Measurements from ENCODE around the gene CFAP77. TPM values are rescaled to one million over a fixed set of nuclear protein-coding genes. Genes with fewer than 3 reads are reported as not detected.

The CFAP77 gene
- total RNA-seq, 6 donors from 2014 or later: 0.78 to 16.7 (median 2.7) TPM; not detected in 1

DNA sequence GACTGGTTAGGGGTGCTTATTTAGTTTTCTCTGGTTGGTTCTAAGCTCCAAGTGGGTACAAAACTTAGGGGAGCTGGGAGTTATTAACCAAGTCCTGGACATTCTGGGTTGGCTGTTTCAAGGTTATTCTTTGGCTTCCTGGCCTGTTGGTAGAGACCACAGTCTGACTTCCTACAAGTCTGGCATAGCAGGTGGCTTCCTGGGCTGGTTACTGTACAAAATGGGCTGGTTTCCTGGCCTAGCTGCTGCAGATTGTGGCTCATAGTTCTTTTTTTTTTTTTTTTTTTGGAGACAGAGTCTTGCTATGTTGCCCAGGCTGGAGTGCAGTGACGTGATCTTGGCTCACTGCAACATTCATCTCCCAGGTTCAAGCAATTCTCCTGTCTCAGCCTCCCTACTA lies 126.1 kb downstream of the CFAP77 start:
- Histone ChIP-seq H3K27me3 (peaks cover 0 to 3% (median 0%) of the 10 kb centered on the region in 4 donors), H3K9me3 (peaks cover 0 to 9% (median 3%) of the 10 kb centered on the region in 4 donors), H3K27ac (no peak overlapping the region), H3K4me3 (no peak overlapping the region), H3K4me1 (no peaks in the 10 kb centered on the region), H3K36me3 (no peaks in the 10 kb centered on the region)
- no peak for ATAC-seq (ENCODE audit: low FRiP score in 2 of 2)
- 93 to 100% methylated on average over 1 of the region's 1 CpG for WGBS, 2 donors
- no peak for DNase-seq
- TF ChIP-seq POLR2AphosphoS5 (IDR thresholded peaks at IDR 0.05) (no peak), EP300 (IDR thresholded peaks at IDR 0.05) (no peak), CTCF (IDR thresholded peaks at IDR 0.05) (no peak), POLR2A (IDR thresholded peaks at IDR 0.05) (no peak)

- Histone ChIP-seq H3K27me3 (no peaks in the 10 kb centered on the region), H3K4me3 (no peak overlapping the region), H3K9me3 (peaks cover 0 to 9% (median 3%) of the 10 kb centered on the region in 4 donors), H3K27ac (no peak overlapping the region), H3K36me3 (no peaks in the 10 kb centered on the region), H3K4me1 (no peaks in the 10 kb centered on the region)
- TF ChIP-seq CTCF (IDR thresholded peaks at IDR 0.05): no peak
- no peak for TF ChIP-seq EP300 (IDR thresholded peaks at IDR 0.05)
- TF ChIP-seq POLR2A (IDR thresholded peaks at IDR 0.05): no peak
- no peak for TF ChIP-seq POLR2AphosphoS5 (IDR thresholded peaks at IDR 0.05)
- WGBS, 2 donors: 84 to 91% methylated on average over 12 of the region's 12 CpGs
- peak in 1 of 2 donors; percentile 17 for ATAC-seq (ENCODE audit: low FRiP score in 2 of 2)
- DNase-seq: no peak
These were observed 127.3 kb downstream of the CFAP77 start for GRCh38 chr9:132537352-132537751.

DNA sequence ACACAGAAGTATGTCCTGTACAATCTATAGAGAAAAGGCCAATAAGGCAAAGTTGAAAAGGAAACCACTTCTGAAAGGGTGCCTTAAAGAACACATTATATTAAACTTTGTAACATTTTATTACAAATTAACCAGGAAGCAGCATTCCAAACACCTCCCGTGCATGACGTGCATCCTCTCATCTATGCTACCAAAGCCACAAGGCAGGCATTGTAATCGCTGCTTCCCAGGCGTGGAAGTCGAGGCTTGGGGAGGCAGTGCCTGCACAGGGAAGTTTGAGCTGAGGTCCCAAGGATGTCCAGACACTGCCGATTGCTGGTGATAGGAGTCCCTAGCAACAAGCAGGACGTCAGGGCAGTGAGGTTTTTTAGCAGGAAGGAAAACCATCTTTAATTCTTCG lies 128.1 kb downstream of the CFAP77 start:
- Histone ChIP-seq H3K4me1 (no peaks in the 10 kb centered on the region), H3K27me3 (no peaks in the 10 kb centered on the region), H3K36me3 (no peaks in the 10 kb centered on the region), H3K4me3 (no peak overlapping the region), H3K27ac (no peak overlapping the region), H3K9me3 (peaks cover 0 to 9% (median 3%) of the 10 kb centered on the region in 4 donors)
- no peak for ATAC-seq (ENCODE audit: low FRiP score in 2 of 2)
- 63 to 70% methylated on average over 8 of the region's 8 CpGs for WGBS, 2 donors
- TF ChIP-seq POLR2AphosphoS5 (IDR thresholded peaks at IDR 0.05) (no peak), CTCF (IDR thresholded peaks at IDR 0.05) (no peak), EP300 (IDR thresholded peaks at IDR 0.05) (no peak), POLR2A (IDR thresholded peaks at IDR 0.05) (no peak)
- DNase-seq: no peak

GRCh38 chr9:132539096-132539495 lies 129.1 kb downstream of the CFAP77 start:
- TF ChIP-seq CTCF (IDR thresholded peaks at IDR 0.05): no peak
- TF ChIP-seq EP300 (IDR thresholded peaks at IDR 0.05): no peak
- no peak for TF ChIP-seq POLR2AphosphoS5 (IDR thresholded peaks at IDR 0.05)
- no peak for TF ChIP-seq POLR2A (IDR thresholded peaks at IDR 0.05)
- H3K36me3 ChIP-seq: no peaks in the 10 kb centered on the region
- ATAC-seq (ENCODE audit: low FRiP score in 2 of 2) (no peak), DNase-seq (no peak)
- 81 to 89% methylated on average over 7 of the region's 7 CpGs for WGBS, 2 donors
- no peaks in the 10 kb centered on the region for H3K27me3 ChIP-seq
- peaks cover 0 to 3% (median 0%) of the 10 kb centered on the region in 4 donors for H3K4me1 ChIP-seq
- H3K4me3 ChIP-seq: no peak overlapping the region
- H3K9me3 ChIP-seq: peaks cover 0 to 9% (median 3%) of the 10 kb centered on the region in 4 donors
- no peak overlapping the region for H3K27ac ChIP-seq

GRCh38 chr9:132541051-132541450 lies 131.0 kb downstream of the CFAP77 start:
- Histone ChIP-seq H3K4me1 (peaks cover 0 to 3% (median under 1%) of the 10 kb centered on the region in 4 donors), H3K4me3 (no peak overlapping the region), H3K36me3 (no peaks in the 10 kb centered on the region), H3K27me3 (no peaks in the 10 kb centered on the region), H3K27ac (no peak overlapping the region), H3K9me3 (no peaks in the 10 kb centered on the region)
- ATAC-seq (ENCODE audit: low FRiP score in 2 of 2) (no peak), DNase-seq (no peak)
- no peak for TF ChIP-seq CTCF (IDR thresholded peaks at IDR 0.05)
- no peak for TF ChIP-seq EP300 (IDR thresholded peaks at IDR 0.05)
- no peak for TF ChIP-seq POLR2AphosphoS5 (IDR thresholded peaks at IDR 0.05)
- TF ChIP-seq POLR2A (IDR thresholded peaks at IDR 0.05): no peak
- WGBS, 2 donors: 86 to 91% methylated on average over 2 to 7 of the region's 8 CpGs
